ENCODE results near the gene MUC13.

MUC13 gene

GRCh38 chr3:124887177-124887931 lies 47.2 kb downstream of the MUC13 start, which contains the start of gene ITGB5:
Gene ITGB5 (minus strand): TSS chr3:124887365. CDS start chr3:124887000, 365 bp downstream.
- ChIA-PET CTCF (interaction anchor here (1.0 to 6.5 kb wide), 2 partner anchors 14 to 42 kb away, joined by 3 to 51 read pairs; no protein-coding TSS in a partner anchor), POLR2A (no interaction called here)
- peak; percentile 64 for DNase-seq (ENCODE audit: extremely low spot score)
- no peak for TF ChIP-seq CTCF (IDR thresholded peaks at IDR 0.05; ENCODE audit: control extremely low read depth, extremely low read depth, low read depth, missing control alignments)

DNA sequence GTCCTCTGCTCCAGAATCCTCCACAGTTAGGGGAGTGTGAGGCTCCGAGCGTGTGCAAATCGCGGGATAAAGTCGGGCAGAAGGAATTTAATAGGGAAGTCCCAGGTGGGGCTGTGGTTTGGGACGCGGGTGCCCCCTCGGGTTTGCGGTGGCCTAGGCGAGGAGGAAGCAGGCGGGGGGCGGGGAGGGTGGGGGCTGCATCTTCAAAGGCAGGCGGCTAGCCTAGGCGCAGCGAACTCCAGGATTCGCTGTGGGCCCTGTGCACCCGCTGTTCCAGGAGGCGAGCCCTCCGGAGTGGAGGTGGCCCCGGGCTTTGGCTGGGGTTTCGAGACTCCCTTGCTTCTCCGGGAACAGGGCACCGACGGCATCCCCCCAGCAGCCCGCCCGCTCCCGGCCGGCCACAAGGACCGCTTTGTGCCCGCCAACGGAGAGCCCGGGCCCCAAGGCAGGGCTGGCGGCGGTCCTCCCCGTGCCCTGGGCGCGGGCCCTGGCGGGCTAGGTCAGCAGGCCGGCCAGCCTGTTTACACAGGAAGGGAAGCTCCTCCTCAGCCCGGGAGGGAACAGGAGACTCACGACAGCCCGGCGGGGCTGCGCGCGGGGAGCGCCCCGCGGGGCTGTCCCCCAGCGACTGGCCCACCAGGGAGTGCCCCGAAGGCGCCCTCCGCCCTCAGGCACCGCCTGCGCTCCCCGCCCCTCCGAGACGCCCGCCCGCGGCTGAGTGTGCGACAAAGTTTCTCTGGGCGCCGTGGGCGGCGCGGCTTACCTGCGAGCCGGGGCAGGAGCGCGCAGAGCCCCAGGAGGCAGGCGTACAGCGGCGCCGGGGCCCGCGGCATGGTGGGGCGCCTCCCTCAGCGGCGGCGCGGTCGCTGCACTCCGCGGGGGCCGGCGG lies 48.1 kb downstream of the MUC13 start:
- peak; percentile 59 for DNase-seq (ENCODE audit: extremely low spot score)
- ChIA-PET POLR2A (no interaction called here), CTCF (interaction anchor here (1.0 to 6.5 kb wide), 3 partner anchors 15 to 41 kb away, joined by 3 to 51 read pairs (median 6); no protein-coding TSS in a partner anchor)
- no peak for TF ChIP-seq CTCF (IDR thresholded peaks at IDR 0.05; ENCODE audit: control extremely low read depth, extremely low read depth, low read depth, missing control alignments)

- POLR2A ChIA-PET: no interaction called here
- no peak for TF ChIP-seq CTCF (IDR thresholded peaks at IDR 0.05; ENCODE audit: control extremely low read depth, extremely low read depth, low read depth, missing control alignments)
- no peak for DNase-seq (ENCODE audit: extremely low spot score)
- CTCF ChIA-PET: interaction anchor here (2.0 kb wide), 1 partner anchor 42 kb away, joined by 6 read pairs; no protein-coding TSS in a partner anchor
These were observed 48.9 kb downstream of the MUC13 start for GRCh38 chr3:124885466-124886167.

GRCh38 chr3:124884474-124885101 lies 50.0 kb downstream of the MUC13 start:
- ChIA-PET CTCF (interaction anchor here (2.0 kb wide), 1 partner anchor 43 kb away, joined by 6 read pairs; no protein-coding TSS in a partner anchor), POLR2A (no interaction called here)
- no peak for DNase-seq (ENCODE audit: extremely low spot score)
- no peak for TF ChIP-seq CTCF (IDR thresholded peaks at IDR 0.05; ENCODE audit: control extremely low read depth, extremely low read depth, low read depth, missing control alignments)

DNA sequence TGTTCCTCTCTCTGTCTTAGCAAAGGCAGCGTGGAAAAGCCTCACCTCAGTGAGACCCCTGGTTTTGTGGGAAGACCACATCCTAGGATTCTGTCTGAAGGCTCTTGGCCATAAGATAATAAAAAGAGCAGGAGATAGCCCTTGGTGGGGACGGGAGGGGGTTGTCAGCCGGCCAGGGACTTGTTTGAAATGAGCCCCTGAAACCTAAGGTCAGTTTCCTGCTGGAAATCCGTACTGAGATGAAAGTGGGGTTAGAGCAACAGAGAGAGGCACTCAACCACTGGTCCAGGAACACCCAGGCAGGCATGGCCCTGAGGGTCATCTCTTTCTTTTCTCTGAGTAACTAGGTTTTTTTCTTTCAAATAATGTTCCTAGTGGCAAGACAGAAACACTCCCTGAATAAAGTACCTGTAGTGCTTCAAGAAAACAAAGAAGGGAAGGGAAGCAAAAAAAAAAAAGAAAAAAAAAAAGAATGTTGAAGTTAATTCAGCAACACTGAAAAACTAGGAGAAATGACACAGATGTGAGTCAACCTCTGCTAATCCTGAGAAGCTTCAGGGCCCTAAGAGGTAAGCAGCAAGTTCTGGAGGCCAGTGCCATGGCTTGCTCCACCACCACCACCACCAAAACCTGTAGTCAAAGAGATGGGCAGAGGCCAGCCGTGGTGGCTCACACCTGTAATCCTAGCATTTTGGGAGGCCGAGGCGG lies 50.6 kb downstream of the MUC13 start:
- DNase-seq (ENCODE audit: extremely low spot score): no peak
- POLR2A ChIA-PET: no interaction called here
- no peak for TF ChIP-seq CTCF (IDR thresholded peaks at IDR 0.05; ENCODE audit: control extremely low read depth, extremely low read depth, low read depth, missing control alignments)
- CTCF ChIA-PET: interaction anchor here (3.6 kb wide), 1 partner anchor 18 kb away, joined by 13 read pairs; no protein-coding TSS in a partner anchor

All from GM10248 (cell line).